Measurements from ENCODE around the gene NELL1. TPM values are rescaled to one million over a fixed set of nuclear protein-coding genes. Genes with fewer than 3 reads are reported as not detected.

Gene NELL1
- total and polyA plus RNA-seq, 2 experiments from 2014 or later, result 8.9 to 20.1 TPM

- WGBS (ENCODE audit: low lambda C conversion rate, missing lambda C conversion rate), result 81% methylated on average over 3 of the region's 3 CpGs
These were observed 113.4 kb downstream of the NELL1 start for GRCh38 chr11:20782775-20783174.

GRCh38 chr11:20783220-20783619 lies 113.8 kb downstream of the NELL1 start:
- H3K27ac ChIP-seq, result no peak overlapping the region
- no peaks in the 10 kb centered on the region for H3K79me2 ChIP-seq
- no peak overlapping the region for H3K4me3 ChIP-seq
- H3K27me3 ChIP-seq, result no peaks in the 10 kb centered on the region
- 88% methylated on average over 4 of the region's 4 CpGs for WGBS (ENCODE audit: low lambda C conversion rate, missing lambda C conversion rate)
- H3K9me3 ChIP-seq (ENCODE audit: low read depth), result no peaks in the 10 kb centered on the region
- H2AFZ ChIP-seq, result no peak overlapping the region
- no peak for DNase-seq (ENCODE audit: low spot score)
- no peaks in the 10 kb centered on the region for H3K9me2 ChIP-seq (replicated peaks; ENCODE audit: insufficient read depth)
- H3K4me1 ChIP-seq (ENCODE audit: insufficient read depth), result no peaks in the 10 kb centered on the region
- H3K36me3 ChIP-seq (replicated peaks; ENCODE audit: insufficient read depth, low read depth), result no peaks in the 10 kb centered on the region
- H4K20me1 ChIP-seq (ENCODE audit: insufficient read depth, poor library complexity, severe bottlenecking), result no peaks in the 10 kb centered on the region
- TF ChIP-seq EZH2 (IDR thresholded peaks at IDR 0.05; ENCODE audit: borderline replicate concordance), result no peak
- no peak for TF ChIP-seq EZH2phosphoT487 (IDR thresholded peaks at IDR 0.05; ENCODE audit: low read depth, severe bottlenecking, unreplicated experiment)
- no peak for TF ChIP-seq CTCF (IDR thresholded peaks at IDR 0.05; ENCODE audit: poor library complexity)
- H3K4me2 ChIP-seq, result no peak overlapping the region

More at GRCh38 chr11:20782775-20783174, 113.4 kb downstream of the NELL1 start:
- TF ChIP-seq CTCF (IDR thresholded peaks at IDR 0.05; ENCODE audit: poor library complexity), result no peak
- no peak for TF ChIP-seq EZH2phosphoT487 (IDR thresholded peaks at IDR 0.05; ENCODE audit: low read depth, severe bottlenecking, unreplicated experiment)
- TF ChIP-seq EZH2 (IDR thresholded peaks at IDR 0.05; ENCODE audit: borderline replicate concordance), result no peak
- Histone ChIP-seq H4K20me1 (ENCODE audit: insufficient read depth, poor library complexity, severe bottlenecking) (no peaks in the 10 kb centered on the region), H3K9me3 (ENCODE audit: low read depth) (no peaks in the 10 kb centered on the region), H3K4me1 (ENCODE audit: insufficient read depth) (no peaks in the 10 kb centered on the region), H2AFZ (no peak overlapping the region), H3K9me2 (replicated peaks; ENCODE audit: insufficient read depth) (no peaks in the 10 kb centered on the region), H3K79me2 (no peaks in the 10 kb centered on the region), H3K36me3 (replicated peaks; ENCODE audit: insufficient read depth, low read depth) (no peaks in the 10 kb centered on the region), H3K27me3 (no peaks in the 10 kb centered on the region), H3K27ac (no peak overlapping the region), H3K4me3 (no peak overlapping the region), H3K4me2 (no peak overlapping the region)
- no peak for DNase-seq (ENCODE audit: low spot score)

GRCh38 chr11:20790622-20791021 lies 121.2 kb downstream of the NELL1 start:
- Histone ChIP-seq H3K27ac (no peak overlapping the region), H3K79me2 (no peaks in the 10 kb centered on the region), H3K9me3 (ENCODE audit: low read depth) (no peaks in the 10 kb centered on the region), H3K9me2 (replicated peaks; ENCODE audit: insufficient read depth) (no peaks in the 10 kb centered on the region), H2AFZ (no peak overlapping the region), H3K4me3 (no peak overlapping the region), H3K4me1 (ENCODE audit: insufficient read depth) (no peaks in the 10 kb centered on the region), H4K20me1 (ENCODE audit: insufficient read depth, poor library complexity, severe bottlenecking) (no peaks in the 10 kb centered on the region), H3K27me3 (no peaks in the 10 kb centered on the region), H3K4me2 (no peak overlapping the region), H3K36me3 (replicated peaks; ENCODE audit: insufficient read depth, low read depth) (no peaks in the 10 kb centered on the region)
- DNase-seq (ENCODE audit: low spot score), result no peak
- WGBS (ENCODE audit: low lambda C conversion rate, missing lambda C conversion rate), result 78% methylated on average over 7 of the region's 7 CpGs
- TF ChIP-seq EZH2 (IDR thresholded peaks at IDR 0.05; ENCODE audit: borderline replicate concordance), result no peak
- TF ChIP-seq EZH2phosphoT487 (IDR thresholded peaks at IDR 0.05; ENCODE audit: low read depth, severe bottlenecking, unreplicated experiment), result no peak
- TF ChIP-seq CTCF (IDR thresholded peaks at IDR 0.05; ENCODE audit: poor library complexity), result no peak

GRCh38 chr11:20795005-20795404 lies 125.6 kb downstream of the NELL1 start:
- DNase-seq (ENCODE audit: low spot score), result no peak
- Histone ChIP-seq H3K36me3 (replicated peaks; ENCODE audit: insufficient read depth, low read depth) (no peaks in the 10 kb centered on the region), H3K4me1 (ENCODE audit: insufficient read depth) (no peaks in the 10 kb centered on the region), H3K4me2 (no peak overlapping the region), H3K27ac (no peak overlapping the region), H4K20me1 (ENCODE audit: insufficient read depth, poor library complexity, severe bottlenecking) (no peaks in the 10 kb centered on the region), H3K4me3 (no peak overlapping the region), H3K9me2 (replicated peaks; ENCODE audit: insufficient read depth) (no peaks in the 10 kb centered on the region), H2AFZ (no peak overlapping the region), H3K27me3 (no peaks in the 10 kb centered on the region), H3K9me3 (ENCODE audit: low read depth) (no peaks in the 10 kb centered on the region), H3K79me2 (no peaks in the 10 kb centered on the region)
- WGBS (ENCODE audit: low lambda C conversion rate, missing lambda C conversion rate), result 80% methylated on average over 3 of the region's 3 CpGs
- TF ChIP-seq CTCF (IDR thresholded peaks at IDR 0.05; ENCODE audit: poor library complexity) (no peak), EZH2 (IDR thresholded peaks at IDR 0.05; ENCODE audit: borderline replicate concordance) (no peak), EZH2phosphoT487 (IDR thresholded peaks at IDR 0.05; ENCODE audit: low read depth, severe bottlenecking, unreplicated experiment) (no peak)

Data from hepatocyte (in vitro differentiated cells).